Right lobe of liver (tissue), 4 donors: ENCODE data around the gene ST6GALNAC1.

ENCODE experiments used
- POLR2A ChIP-seq: fragments of 450-650 bp; IDR thresholded peaks from one replicate; pipeline ENCODE4 v1.6.1; 2017; ENCODE audit warnings: antibody characterized with exemption, mild to moderate bottlenecking
- TF ChIP-seq, protein P1 (sequence below), 4 donors: fragments of 200-600 bp in 3 of 4; fragments of 450-650 bp in 1 of 4; IDR thresholded peaks; one replicate each; pipeline versions ENCODE4 v1.5.1 to v1.8.0; 2016 to 2022; ENCODE audit warnings: antibody characterized with exemption in 4 of 4, mild to moderate bottlenecking in 2 of 4
- donor health status: DM: no; HTN: no; CAD: no.
- donor health status: DM: no; HTN: no; CAD: no.
- donor health status: DM: no; HTN: yes; CAD: no.

GRCh38 chr17:76646712-76647111 lies 3.2 kb upstream of the ST6GALNAC1 start:
- TF ChIP-seq, protein P1, sequence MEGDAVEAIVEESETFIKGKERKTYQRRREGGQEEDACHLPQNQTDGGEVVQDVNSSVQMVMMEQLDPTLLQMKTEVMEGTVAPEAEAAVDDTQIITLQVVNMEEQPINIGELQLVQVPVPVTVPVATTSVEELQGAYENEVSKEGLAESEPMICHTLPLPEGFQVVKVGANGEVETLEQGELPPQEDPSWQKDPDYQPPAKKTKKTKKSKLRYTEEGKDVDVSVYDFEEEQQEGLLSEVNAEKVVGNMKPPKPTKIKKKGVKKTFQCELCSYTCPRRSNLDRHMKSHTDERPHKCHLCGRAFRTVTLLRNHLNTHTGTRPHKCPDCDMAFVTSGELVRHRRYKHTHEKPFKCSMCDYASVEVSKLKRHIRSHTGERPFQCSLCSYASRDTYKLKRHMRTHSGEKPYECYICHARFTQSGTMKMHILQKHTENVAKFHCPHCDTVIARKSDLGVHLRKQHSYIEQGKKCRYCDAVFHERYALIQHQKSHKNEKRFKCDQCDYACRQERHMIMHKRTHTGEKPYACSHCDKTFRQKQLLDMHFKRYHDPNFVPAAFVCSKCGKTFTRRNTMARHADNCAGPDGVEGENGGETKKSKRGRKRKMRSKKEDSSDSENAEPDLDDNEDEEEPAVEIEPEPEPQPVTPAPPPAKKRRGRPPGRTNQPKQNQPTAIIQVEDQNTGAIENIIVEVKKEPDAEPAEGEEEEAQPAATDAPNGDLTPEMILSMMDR (IDR thresholded peaks at IDR 0.05) = no peak
- TF ChIP-seq POLR2A = no peak
